ENCODE measurements around the gene TOX3. TPM values are rescaled to one million over a fixed set of nuclear protein-coding genes. Genes with fewer than 3 reads are reported as not detected.

TOX3 gene
- total and polyA plus RNA-seq, 2 experiments from 2014 or later = 9.8 to 15.6 TPM

DNA sequence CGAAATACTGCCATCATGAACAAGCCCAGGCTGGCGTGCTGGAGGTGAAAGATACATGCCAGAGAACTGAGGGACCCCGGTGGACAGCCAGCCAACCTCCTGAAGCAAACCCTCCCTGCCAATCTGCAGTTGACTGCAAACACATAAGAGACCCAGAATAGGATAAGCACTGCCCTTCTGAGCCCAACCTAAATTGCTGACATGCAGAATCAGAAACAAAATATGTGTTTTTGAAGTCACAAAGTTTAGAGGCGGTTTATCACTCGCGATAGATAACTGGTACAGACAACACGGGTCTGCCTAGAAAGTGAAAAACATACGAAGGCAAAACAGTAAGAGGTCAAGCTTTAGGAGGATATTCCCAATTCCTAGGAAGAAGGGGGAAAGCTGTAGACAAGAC lies 14.6 kb downstream of the TOX3 start:
- H3K36me3 Mint-ChIP-seq (ENCODE audit: low read depth) = peaks cover 4% of the 10 kb centered on the region; the same call in 2 of the 3 replicates

More for the DNA sequence above, 14.6 kb downstream of the TOX3 start:
- DNase-seq (ENCODE audit: low spot score) (no peak), ATAC-seq (no peak)
- no peak overlapping the region for H3K4me3 Mint-ChIP-seq
- H3K4me1 Mint-ChIP-seq = peaks cover 18% of the 10 kb centered on the region
- Histone ChIP-seq H3K4me2 (no peak overlapping the region), H3F3A (replicated peaks; ENCODE audit: low read depth) (no peaks in the 10 kb centered on the region), H3K36me3 (ENCODE audit: insufficient read depth) (no peaks in the 10 kb centered on the region), H3K27ac (ENCODE audit: low read depth) (no peak overlapping the region), H3K79me2 (replicated peaks; ENCODE audit: insufficient read depth) (peaks cover 94% of the 10 kb centered on the region), H3K4me1 (ENCODE audit: insufficient read depth) (peaks cover 31% of the 10 kb centered on the region), H4K20me1 (replicated peaks; ENCODE audit: insufficient read depth) (peaks cover 13% of the 10 kb centered on the region; the same call in 1 of the 2 replicates), H3K4me3 (no peak overlapping the region), H3K27me3 (ENCODE audit: insufficient read depth) (no peaks in the 10 kb centered on the region), H2AFZ (no peak overlapping the region), H3K9me2 (ENCODE audit: insufficient read depth) (peaks cover 7% of the 10 kb centered on the region; the same call in 1 of the 2 replicates)
- H3K27me3 Mint-ChIP-seq (ENCODE audit: insufficient read depth, low read depth, poor library complexity) = no peaks in the 10 kb centered on the region
- no peak overlapping the region for H3K27ac Mint-ChIP-seq
- H3K9me3 Mint-ChIP-seq = no peaks in the 10 kb centered on the region
- TF ChIP-seq, protein P1, sequence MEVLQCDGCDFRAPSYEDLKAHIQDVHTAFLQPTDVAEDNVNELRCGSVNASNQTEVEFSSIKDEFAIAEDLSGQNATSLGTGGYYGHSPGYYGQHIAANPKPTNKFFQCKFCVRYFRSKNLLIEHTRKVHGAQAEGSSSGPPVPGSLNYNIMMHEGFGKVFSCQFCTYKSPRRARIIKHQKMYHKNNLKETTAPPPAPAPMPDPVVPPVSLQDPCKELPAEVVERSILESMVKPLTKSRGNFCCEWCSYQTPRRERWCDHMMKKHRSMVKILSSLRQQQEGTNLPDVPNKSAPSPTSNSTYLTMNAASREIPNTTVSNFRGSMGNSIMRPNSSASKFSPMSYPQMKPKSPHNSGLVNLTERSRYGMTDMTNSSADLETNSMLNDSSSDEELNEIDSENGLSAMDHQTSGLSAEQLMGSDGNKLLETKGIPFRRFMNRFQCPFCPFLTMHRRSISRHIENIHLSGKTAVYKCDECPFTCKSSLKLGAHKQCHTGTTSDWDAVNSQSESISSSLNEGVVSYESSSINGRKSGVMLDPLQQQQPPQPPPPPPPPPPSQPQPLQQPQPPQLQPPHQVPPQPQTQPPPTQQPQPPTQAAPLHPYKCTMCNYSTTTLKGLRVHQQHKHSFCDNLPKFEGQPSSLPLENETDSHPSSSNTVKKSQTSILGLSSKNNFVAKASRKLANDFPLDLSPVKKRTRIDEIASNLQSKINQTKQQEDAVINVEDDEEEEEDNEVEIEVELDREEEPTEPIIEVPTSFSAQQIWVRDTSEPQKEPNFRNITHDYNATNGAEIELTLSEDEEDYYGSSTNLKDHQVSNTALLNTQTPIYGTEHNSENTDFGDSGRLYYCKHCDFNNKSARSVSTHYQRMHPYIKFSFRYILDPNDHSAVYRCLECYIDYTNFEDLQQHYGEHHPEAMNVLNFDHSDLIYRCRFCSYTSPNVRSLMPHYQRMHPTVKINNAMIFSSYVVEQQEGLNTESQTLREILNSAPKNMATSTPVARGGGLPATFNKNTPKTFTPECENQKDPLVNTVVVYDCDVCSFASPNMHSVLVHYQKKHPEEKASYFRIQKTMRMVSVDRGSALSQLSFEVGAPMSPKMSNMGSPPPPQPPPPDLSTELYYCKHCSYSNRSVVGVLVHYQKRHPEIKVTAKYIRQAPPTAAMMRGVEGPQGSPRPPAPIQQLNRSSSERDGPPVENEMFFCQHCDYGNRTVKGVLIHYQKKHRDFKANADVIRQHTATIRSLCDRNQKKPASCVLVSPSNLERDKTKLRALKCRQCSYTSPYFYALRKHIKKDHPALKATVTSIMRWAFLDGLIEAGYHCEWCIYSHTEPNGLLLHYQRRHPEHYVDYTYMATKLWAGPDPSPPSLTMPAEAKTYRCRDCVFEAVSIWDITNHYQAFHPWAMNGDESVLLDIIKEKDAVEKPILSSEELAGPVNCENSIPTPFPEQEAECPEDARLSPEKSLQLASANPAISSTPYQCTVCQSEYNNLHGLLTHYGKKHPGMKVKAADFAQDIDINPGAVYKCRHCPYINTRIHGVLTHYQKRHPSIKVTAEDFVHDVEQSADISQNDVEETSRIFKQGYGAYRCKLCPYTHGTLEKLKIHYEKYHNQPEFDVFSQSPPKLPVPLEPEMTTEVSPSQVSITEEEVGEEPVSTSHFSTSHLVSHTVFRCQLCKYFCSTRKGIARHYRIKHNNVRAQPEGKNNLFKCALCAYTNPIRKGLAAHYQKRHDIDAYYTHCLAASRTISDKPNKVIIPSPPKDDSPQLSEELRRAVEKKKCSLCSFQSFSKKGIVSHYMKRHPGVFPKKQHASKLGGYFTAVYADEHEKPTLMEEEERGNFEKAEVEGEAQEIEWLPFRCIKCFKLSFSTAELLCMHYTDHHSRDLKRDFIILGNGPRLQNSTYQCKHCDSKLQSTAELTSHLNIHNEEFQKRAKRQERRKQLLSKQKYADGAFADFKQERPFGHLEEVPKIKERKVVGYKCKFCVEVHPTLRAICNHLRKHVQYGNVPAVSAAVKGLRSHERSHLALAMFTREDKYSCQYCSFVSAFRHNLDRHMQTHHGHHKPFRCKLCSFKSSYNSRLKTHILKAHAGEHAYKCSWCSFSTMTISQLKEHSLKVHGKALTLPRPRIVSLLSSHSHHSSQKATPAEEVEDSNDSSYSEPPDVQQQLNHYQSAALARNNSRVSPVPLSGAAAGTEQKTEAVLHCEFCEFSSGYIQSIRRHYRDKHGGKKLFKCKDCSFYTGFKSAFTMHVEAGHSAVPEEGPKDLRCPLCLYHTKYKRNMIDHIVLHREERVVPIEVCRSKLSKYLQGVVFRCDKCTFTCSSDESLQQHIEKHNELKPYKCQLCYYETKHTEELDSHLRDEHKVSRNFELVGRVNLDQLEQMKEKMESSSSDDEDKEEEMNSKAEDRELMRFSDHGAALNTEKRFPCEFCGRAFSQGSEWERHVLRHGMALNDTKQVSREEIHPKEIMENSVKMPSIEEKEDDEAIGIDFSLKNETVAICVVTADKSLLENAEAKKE (CRISPR knock-in tag; IDR thresholded peaks at IDR 0.05) = no peak
- TF ChIP-seq EZH2 (IDR thresholded peaks at IDR 0.05; ENCODE audit: low read depth, unreplicated experiment) (no peak), CREB1 (CRISPR knock-in tag; IDR thresholded peaks at IDR 0.05; ENCODE audit: low read depth) (no peak), STAT1 (IDR thresholded peaks at IDR 0.05; ENCODE audit: unreplicated experiment) (no peak), ETS1 (IDR thresholded peaks at IDR 0.05) (no peak), ZNF114 (CRISPR knock-in tag; IDR thresholded peaks at IDR 0.05) (no peak), NANOG (IDR thresholded peaks at IDR 0.05; ENCODE audit: borderline replicate concordance) (no peak), EZH2phosphoT487 (IDR thresholded peaks at IDR 0.05; ENCODE audit: unreplicated experiment) (no peak), CTCF (conservative IDR thresholded peaks at IDR 0.05; ENCODE audit: low read depth in 2 of 2) (no peak), ZNF331 (CRISPR knock-in tag; IDR thresholded peaks at IDR 0.05; ENCODE audit: low read depth) (no peak)
- TF ChIP-seq, protein P2, sequence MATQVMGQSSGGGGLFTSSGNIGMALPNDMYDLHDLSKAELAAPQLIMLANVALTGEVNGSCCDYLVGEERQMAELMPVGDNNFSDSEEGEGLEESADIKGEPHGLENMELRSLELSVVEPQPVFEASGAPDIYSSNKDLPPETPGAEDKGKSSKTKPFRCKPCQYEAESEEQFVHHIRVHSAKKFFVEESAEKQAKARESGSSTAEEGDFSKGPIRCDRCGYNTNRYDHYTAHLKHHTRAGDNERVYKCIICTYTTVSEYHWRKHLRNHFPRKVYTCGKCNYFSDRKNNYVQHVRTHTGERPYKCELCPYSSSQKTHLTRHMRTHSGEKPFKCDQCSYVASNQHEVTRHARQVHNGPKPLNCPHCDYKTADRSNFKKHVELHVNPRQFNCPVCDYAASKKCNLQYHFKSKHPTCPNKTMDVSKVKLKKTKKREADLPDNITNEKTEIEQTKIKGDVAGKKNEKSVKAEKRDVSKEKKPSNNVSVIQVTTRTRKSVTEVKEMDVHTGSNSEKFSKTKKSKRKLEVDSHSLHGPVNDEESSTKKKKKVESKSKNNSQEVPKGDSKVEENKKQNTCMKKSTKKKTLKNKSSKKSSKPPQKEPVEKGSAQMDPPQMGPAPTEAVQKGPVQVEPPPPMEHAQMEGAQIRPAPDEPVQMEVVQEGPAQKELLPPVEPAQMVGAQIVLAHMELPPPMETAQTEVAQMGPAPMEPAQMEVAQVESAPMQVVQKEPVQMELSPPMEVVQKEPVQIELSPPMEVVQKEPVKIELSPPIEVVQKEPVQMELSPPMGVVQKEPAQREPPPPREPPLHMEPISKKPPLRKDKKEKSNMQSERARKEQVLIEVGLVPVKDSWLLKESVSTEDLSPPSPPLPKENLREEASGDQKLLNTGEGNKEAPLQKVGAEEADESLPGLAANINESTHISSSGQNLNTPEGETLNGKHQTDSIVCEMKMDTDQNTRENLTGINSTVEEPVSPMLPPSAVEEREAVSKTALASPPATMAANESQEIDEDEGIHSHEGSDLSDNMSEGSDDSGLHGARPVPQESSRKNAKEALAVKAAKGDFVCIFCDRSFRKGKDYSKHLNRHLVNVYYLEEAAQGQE (IDR thresholded peaks at IDR 0.05; ENCODE audit: unreplicated experiment) = no peak
